Activated CD8-positive, alpha-beta T cell treated with anti-CD3 and anti-CD28 coated beads for 36 hours (primary cell): ENCODE data around the gene FAM168A. TPM values are rescaled to one million over a fixed set of nuclear protein-coding genes. Genes with fewer than 3 reads are reported as not detected.

Source experiments
- ATAC-seq: fragments of 200-7000 bp; cut with Tn5 transposase; one replicate; pipeline ENCODE4 v1.10.0; 2021; ENCODE audit warnings: mild to moderate bottlenecking, moderate library complexity
- CTCF ChIA-PET: fragments of 350-600 bp; sonication (Branson Sonifier 250); formaldehyde crosslinking; loops from one replicate; lab custom pipeline; 2021; ENCODE audit warnings: antibody characterized with exemption; lab: Charles Lee
- POLR2A ChIA-PET: fragments of 350-600 bp; sonication (Branson Sonifier 250); formaldehyde crosslinking; loops from one replicate; lab custom pipeline; 2021; ENCODE audit warnings: antibody characterized with exemption; lab: Charles Lee
- DNase-seq: peaks from one replicate; pipeline ENCODE4 v3.0.0-alpha.2; 2020
- H3K27ac Mint-ChIP-seq: one replicate; pipeline ENCODE4 v1.8.0; 2021; ENCODE audit warnings: mild to moderate bottlenecking, mixed read lengths
- H3K27me3 Mint-ChIP-seq: one replicate; pipeline ENCODE4 v1.8.0; 2021; ENCODE audit warnings: mixed read lengths
- H3K36me3 Mint-ChIP-seq: one replicate; pipeline ENCODE4 v1.8.0; 2021; ENCODE audit warnings: low read depth, mixed read lengths
- H3K4me1 Mint-ChIP-seq: one replicate; pipeline ENCODE4 v1.8.0; 2021; ENCODE audit warnings: low read depth, mixed read lengths
- H3K4me3 Mint-ChIP-seq: one replicate; pipeline ENCODE4 v1.8.0; 2021; ENCODE audit warnings: mild to moderate bottlenecking, moderate library complexity, mixed read lengths
- H3K9me3 Mint-ChIP-seq: one replicate; pipeline ENCODE4 v1.8.0; 2021; ENCODE audit warnings: mixed read lengths
- intact Hi-C: fragments of 100-400 bp; cut with micrococcal nuclease; formaldehyde crosslinking; loops from one replicate; pipeline ENCODE4 v1.10.0; 2022
- total RNA-seq, 2 experiments: library from RNA; stranded (reverse); gene quantifications; one replicate each; pipeline ENCODE4 v1.2.3, GENCODE V29; 2021
- TF ChIP-seq, protein P1 (sequence below): fragments of 200-600 bp; IDR thresholded peaks from one replicate; pipeline ENCODE4 v1.8.0; 2022; ENCODE audit warnings: antibody characterized with exemption, mild to moderate bottlenecking

FAM168A gene
- total RNA-seq, 2 experiments from 2014 or later: 13.0 to 14.2 TPM

DNA sequence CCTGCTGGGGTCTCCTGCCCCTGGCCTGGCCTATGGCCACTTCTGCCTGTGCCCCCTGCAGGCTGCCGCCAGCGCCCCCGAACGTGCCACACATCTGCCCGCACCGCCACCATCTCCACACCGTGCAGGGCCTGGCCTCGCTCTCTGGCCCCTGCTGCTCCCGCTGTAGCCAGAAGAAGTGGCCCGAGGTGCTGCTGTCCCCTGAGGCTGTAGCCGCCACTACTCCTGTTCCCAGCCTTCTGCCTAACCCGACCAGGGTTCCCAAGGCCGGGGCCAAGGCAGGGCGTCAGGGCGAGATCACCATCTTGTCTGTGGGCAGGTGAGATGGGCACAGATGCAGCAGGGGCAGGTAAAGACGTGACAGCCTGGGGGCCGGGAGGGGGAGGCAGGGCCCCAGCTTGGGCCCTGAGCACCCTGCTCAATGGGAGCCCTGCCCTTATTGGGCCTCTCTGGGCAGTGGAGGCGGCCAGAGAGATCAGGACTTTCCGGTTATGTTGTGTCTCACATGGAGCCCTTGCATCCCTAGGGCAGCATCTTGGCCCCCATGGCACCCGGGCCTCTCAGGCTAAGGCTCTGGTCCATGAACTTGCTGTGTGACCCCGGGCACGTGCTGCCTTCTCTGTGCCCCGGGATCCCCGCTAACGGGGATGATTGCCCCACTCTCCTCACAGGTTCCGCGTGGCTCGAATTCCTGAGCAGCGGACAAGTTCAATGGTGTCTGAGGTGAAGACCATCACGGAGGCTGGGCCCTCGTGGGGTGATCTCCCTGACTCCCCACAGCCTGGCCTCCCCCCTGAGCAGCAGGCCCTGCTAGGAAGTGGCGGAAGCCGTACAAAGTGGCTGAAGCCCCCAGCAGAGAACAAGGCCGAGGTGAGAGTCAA, 203.3 kb downstream of the FAM168A start:
- Mint-ChIP-seq H3K36me3 (peaks cover 18% of the 10 kb centered on the region), H3K4me1 (peaks cover 2% of the 10 kb centered on the region), H3K27me3 (no peaks in the 10 kb centered on the region), H3K27ac (no peak overlapping the region), H3K9me3 (no peaks in the 10 kb centered on the region), H3K4me3 (no peak overlapping the region)
- intact Hi-C loops: loop anchor here (5.0 kb wide), 1 partner anchor 42 kb away; no protein-coding TSS in a partner anchor
- ChIA-PET CTCF (interaction anchor here (1.0 to 9.9 kb wide), 8 partner anchors 10 to 266 kb away, joined by 4 to 133 read pairs (median 7); no protein-coding TSS in a partner anchor), POLR2A (interaction anchor here (1.2 kb wide), 1 partner anchor 12 kb away, joined by 4 read pairs; no protein-coding TSS in a partner anchor)
- TF ChIP-seq, protein P1, sequence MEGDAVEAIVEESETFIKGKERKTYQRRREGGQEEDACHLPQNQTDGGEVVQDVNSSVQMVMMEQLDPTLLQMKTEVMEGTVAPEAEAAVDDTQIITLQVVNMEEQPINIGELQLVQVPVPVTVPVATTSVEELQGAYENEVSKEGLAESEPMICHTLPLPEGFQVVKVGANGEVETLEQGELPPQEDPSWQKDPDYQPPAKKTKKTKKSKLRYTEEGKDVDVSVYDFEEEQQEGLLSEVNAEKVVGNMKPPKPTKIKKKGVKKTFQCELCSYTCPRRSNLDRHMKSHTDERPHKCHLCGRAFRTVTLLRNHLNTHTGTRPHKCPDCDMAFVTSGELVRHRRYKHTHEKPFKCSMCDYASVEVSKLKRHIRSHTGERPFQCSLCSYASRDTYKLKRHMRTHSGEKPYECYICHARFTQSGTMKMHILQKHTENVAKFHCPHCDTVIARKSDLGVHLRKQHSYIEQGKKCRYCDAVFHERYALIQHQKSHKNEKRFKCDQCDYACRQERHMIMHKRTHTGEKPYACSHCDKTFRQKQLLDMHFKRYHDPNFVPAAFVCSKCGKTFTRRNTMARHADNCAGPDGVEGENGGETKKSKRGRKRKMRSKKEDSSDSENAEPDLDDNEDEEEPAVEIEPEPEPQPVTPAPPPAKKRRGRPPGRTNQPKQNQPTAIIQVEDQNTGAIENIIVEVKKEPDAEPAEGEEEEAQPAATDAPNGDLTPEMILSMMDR: no peak
- ATAC-seq (no peak), DNase-seq (no peak)

DNA sequence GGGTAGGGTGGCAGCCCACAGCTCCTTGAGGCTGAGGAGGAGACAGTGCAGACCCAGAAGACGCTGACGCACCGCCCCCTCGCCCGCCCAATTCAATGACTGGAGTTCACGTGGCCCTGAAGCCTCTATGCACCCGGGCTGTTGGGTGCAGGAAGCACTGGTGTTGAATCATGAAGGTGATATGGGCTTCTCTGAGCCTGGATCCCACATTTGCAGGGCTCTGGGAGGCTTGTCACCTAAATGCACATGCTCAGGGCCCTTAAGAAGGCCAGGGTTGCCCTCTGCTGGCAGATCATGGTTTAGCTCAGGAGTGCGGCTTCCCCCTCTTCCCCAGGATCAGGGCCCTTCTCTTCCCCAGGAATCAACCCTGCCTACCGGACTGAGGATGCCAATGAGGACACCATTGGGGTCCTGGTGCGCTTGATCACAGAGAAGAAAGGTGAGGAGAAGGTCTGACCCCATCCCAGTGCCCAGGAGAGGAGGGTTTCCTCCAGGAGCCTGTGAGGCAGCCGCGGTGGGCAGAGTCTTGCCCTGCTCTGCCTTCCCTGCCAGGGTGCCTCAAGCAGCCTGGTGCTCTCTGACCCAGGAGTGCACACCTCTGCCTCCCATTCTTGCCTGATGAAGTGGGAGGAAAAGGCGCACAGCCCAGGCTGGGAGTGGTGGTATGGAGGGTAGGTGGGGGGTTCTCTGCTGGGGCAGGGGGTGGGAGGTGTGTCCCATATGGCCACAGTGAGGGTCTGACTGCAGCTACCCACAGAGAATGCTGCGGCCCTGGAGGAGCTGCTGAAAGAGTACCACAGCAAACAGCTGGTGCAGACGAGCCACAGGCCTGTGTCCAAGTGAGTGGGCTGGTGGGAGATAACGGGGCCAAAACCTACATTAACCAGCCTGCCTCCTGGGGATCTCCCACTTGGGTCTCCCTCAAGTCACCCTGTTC, 204.2 kb downstream of the FAM168A start:
- CTCF ChIA-PET: interaction anchor here (0.8 to 9.9 kb wide), 17 partner anchors 10 to 269 kb away, joined by 3 to 133 read pairs (median 4); no protein-coding TSS in a partner anchor
- H3K27me3 Mint-ChIP-seq: no peaks in the 10 kb centered on the region
- intact Hi-C loops: loop anchor here (5.0 kb wide), 1 partner anchor 41 kb away; no protein-coding TSS in a partner anchor
- TF ChIP-seq, protein P1: peak; percentile 67
- H3K4me3 Mint-ChIP-seq: no peak overlapping the region
- peaks cover 15% of the 10 kb centered on the region for H3K36me3 Mint-ChIP-seq
- peaks cover 2% of the 10 kb centered on the region for H3K4me1 Mint-ChIP-seq
- H3K27ac Mint-ChIP-seq: peak overlapping the region; percentile 23
- ATAC-seq: peak; percentile 81
- no peaks in the 10 kb centered on the region for H3K9me3 Mint-ChIP-seq
- DNase-seq: peak; percentile 82
- POLR2A ChIA-PET: interaction anchor here (1.0 to 1.8 kb wide), 3 partner anchors 11 to 43 kb away, joined by 4 to 7 read pairs (median 4); no protein-coding TSS in a partner anchor

DNA sequence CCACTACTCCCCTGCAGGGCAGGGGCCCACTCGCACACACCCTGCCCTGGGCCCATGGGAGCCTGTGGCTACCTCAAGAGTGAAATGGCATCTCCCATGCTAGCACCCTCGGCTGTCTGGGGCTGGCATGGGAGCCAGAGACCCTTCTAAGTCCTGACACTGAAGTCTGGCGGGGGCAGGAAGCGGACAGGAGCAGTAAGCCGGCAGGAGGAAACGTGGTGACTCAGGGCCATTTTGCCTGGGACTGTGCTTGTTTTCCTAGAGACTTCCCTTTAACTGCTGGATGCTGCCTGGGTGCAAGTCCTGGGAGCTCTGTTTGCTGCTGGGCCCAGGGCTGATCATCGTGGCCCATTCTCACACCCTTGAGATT, 204.9 kb downstream of the FAM168A start:
- no peaks in the 10 kb centered on the region for H3K27me3 Mint-ChIP-seq
- peaks cover 6% of the 10 kb centered on the region for H3K4me1 Mint-ChIP-seq
- ChIA-PET POLR2A (interaction anchor here (1.0 to 1.8 kb wide), 3 partner anchors 10 to 42 kb away, joined by 4 to 7 read pairs (median 4); no protein-coding TSS in a partner anchor), CTCF (interaction anchor here (0.8 to 9.9 kb wide), 15 partner anchors 9 to 270 kb away, joined by 3 to 133 read pairs (median 4); no protein-coding TSS in a partner anchor)
- H3K9me3 Mint-ChIP-seq: no peaks in the 10 kb centered on the region
- peaks cover 17% of the 10 kb centered on the region for H3K36me3 Mint-ChIP-seq
- H3K27ac Mint-ChIP-seq: peak overlapping the region; percentile 23
- ATAC-seq: no peak
- DNase-seq: no peak
- H3K4me3 Mint-ChIP-seq: no peak overlapping the region
- TF ChIP-seq, protein P1: no peak
- intact Hi-C loops: loop anchor here (5.0 kb wide), 1 partner anchor 41 kb away; no protein-coding TSS in a partner anchor

DNA sequence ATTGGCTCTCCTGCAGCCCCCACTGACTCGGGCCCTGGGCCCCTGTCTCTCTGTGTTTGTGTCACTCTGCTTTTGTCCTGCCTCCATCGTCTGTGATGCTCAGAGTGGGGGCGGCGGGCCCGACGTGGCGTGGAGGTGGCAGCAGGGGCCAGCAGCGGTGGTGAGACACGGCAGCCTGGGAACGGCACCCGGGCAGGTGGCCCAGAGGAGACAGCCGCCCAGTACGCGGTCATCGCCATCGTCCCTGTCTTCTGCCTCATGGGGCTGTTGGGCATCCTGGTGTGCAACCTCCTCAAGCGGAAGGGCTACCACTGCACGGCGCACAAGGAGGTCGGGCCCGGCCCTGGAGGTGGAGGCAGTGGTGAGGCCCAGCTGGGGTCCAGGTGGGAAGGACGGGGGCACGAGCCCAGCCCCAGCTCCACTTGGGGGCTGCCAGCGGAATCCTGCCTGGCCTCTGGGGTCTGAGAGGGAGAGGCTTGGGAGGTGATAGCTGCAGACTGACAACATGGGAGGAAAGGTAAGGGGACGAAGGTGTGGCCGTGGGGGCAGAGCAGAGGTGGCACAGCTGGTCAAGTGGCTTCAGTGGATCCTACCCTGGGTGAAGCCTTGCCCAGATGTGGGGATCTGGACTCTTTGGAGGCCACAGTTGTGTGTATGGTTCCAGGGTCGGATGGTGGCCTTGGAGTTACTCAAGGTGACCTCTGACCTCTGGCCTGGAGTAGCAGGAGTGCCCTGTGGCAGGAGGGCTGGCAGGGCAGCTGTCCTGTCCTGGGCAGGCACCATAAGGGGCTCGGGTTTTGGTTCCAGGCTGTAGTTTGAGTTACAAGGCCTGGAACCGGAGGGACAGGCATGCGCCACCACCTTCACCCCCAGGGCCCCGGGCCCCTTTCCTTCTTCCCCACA, 205.6 kb downstream of the FAM168A start:
- ATAC-seq: no peak
- Mint-ChIP-seq H3K36me3 (peaks cover 14% of the 10 kb centered on the region), H3K9me3 (no peaks in the 10 kb centered on the region), H3K4me1 (peaks cover 8% of the 10 kb centered on the region), H3K27ac (no peak overlapping the region), H3K4me3 (no peak overlapping the region), H3K27me3 (no peaks in the 10 kb centered on the region)
- POLR2A ChIA-PET: interaction anchor here (1.0 to 1.8 kb wide), 2 partner anchors 15 to 41 kb away, joined by 4 to 7 read pairs; no protein-coding TSS in a partner anchor
- DNase-seq: no peak
- intact Hi-C loops: loop anchor here (5.0 kb wide), 1 partner anchor 40 kb away; no protein-coding TSS in a partner anchor
- CTCF ChIA-PET: interaction anchor here (0.8 to 9.9 kb wide), 13 partner anchors 8 to 270 kb away, joined by 3 to 133 read pairs (median 5); no protein-coding TSS in a partner anchor
- TF ChIP-seq, protein P1: no peak
